ENCODE results near the gene TTC9B. TPM values are rescaled to one million over a fixed set of nuclear protein-coding genes. Genes with fewer than 3 reads are reported as not detected.
A peak's percentile ranks its signal among the peaks of the same experiment; 100 is the strongest.

The TTC9B gene
- total and polyA plus RNA-seq, 4 donors: 19.9 to 139 (median 83.9) TPM

- peaks cover 12% of the 10 kb centered on the region for H3K4me1 ChIP-seq (ENCODE audit: control insufficient read depth, insufficient read depth, low read length)
- H3K27me3 ChIP-seq (ENCODE audit: control insufficient read depth, insufficient read depth, low read length): no peaks in the 10 kb centered on the region
- no peak overlapping the region for H3K27ac ChIP-seq (ENCODE audit: low read depth, low read length)
- DNase-seq (ENCODE audit: low read depth in 4 of 6, low spot score in 6 of 6): no peak
- H3K9me3 ChIP-seq (ENCODE audit: control insufficient read depth, insufficient read depth, low read length): no peaks in the 10 kb centered on the region
- H3K36me3 ChIP-seq (ENCODE audit: control insufficient read depth, insufficient read depth, low read length): peaks cover 70% of the 10 kb centered on the region
- H3K4me3 ChIP-seq (ENCODE audit: low read depth, low read length): no peak overlapping the region
- 86% methylated on average over 1 of the region's 4 CpGs for WGBS (ENCODE audit: insufficient coverage)
These were observed 33.8 kb upstream of the TTC9B start for GRCh38 chr19:40251991-40252390.

DNA sequence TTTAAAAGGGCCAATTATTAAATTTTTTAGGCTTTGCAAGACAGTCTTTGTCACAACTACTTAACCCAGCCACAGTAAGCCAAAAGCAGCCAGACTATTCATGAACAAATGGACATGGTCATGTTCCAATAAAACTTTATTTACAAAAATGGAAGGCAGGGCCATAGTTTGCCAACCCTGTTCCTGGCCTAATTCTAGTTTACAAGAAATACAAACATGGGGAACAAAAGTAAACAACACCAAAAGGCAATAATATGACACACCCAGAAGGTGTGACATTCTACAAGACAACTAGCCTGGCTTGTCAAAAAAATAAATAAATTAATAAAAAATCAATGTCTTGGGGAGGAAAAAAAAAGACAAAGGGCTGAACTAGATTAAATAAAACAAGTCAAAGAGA lies 33.1 kb upstream of the TTC9B start:
- no peak overlapping the region for H3K27ac ChIP-seq (ENCODE audit: low read depth, low read length)
- H3K4me3 ChIP-seq (ENCODE audit: low read depth, low read length): no peak overlapping the region
- H3K4me1 ChIP-seq (ENCODE audit: control insufficient read depth, insufficient read depth, low read length): peaks cover 15% of the 10 kb centered on the region
- no peaks in the 10 kb centered on the region for H3K9me3 ChIP-seq (ENCODE audit: control insufficient read depth, insufficient read depth, low read length)
- DNase-seq (ENCODE audit: low read depth in 4 of 6, low spot score in 6 of 6): no peak
- no peaks in the 10 kb centered on the region for H3K27me3 ChIP-seq (ENCODE audit: control insufficient read depth, insufficient read depth, low read length)
- peaks cover 68% of the 10 kb centered on the region for H3K36me3 ChIP-seq (ENCODE audit: control insufficient read depth, insufficient read depth, low read length)

- WGBS (ENCODE audit: insufficient coverage): 79% methylated on average over 11 of the region's 11 CpGs
- H3K27ac ChIP-seq (ENCODE audit: low read depth, low read length): no peak overlapping the region
- no peaks in the 10 kb centered on the region for H3K27me3 ChIP-seq (ENCODE audit: control insufficient read depth, insufficient read depth, low read length)
- no peak for DNase-seq (ENCODE audit: low read depth in 4 of 6, low spot score in 6 of 6)
- H3K36me3 ChIP-seq (ENCODE audit: control insufficient read depth, insufficient read depth, low read length): peaks cover 57% of the 10 kb centered on the region
- no peak overlapping the region for H3K4me3 ChIP-seq (ENCODE audit: low read depth, low read length)
- H3K4me1 ChIP-seq (ENCODE audit: control insufficient read depth, insufficient read depth, low read length): peaks cover 15% of the 10 kb centered on the region
- no peaks in the 10 kb centered on the region for H3K9me3 ChIP-seq (ENCODE audit: control insufficient read depth, insufficient read depth, low read length)
These were observed 31.6 kb upstream of the TTC9B start for GRCh38 chr19:40249781-40250180.

- no peaks in the 10 kb centered on the region for H3K9me3 ChIP-seq (ENCODE audit: control insufficient read depth, insufficient read depth, low read length)
- H3K36me3 ChIP-seq (ENCODE audit: control insufficient read depth, insufficient read depth, low read length): peaks cover 52% of the 10 kb centered on the region
- no peak overlapping the region for H3K27ac ChIP-seq (ENCODE audit: low read depth, low read length)
- no peak overlapping the region for H3K4me3 ChIP-seq (ENCODE audit: low read depth, low read length)
- H3K27me3 ChIP-seq (ENCODE audit: control insufficient read depth, insufficient read depth, low read length): no peaks in the 10 kb centered on the region
- DNase-seq (ENCODE audit: low read depth in 4 of 6, low spot score in 6 of 6): no peak
- H3K4me1 ChIP-seq (ENCODE audit: control insufficient read depth, insufficient read depth, low read length): peaks cover 19% of the 10 kb centered on the region
- WGBS (ENCODE audit: insufficient coverage): 69% methylated on average over 5 of the region's 10 CpGs
These were observed 31.0 kb upstream of the TTC9B start for GRCh38 chr19:40249201-40249600.

- Histone ChIP-seq H3K4me1 (ENCODE audit: control insufficient read depth, insufficient read depth, low read length) (peaks cover 26% of the 10 kb centered on the region), H3K27ac (ENCODE audit: low read depth, low read length) (no peak overlapping the region), H3K27me3 (ENCODE audit: control insufficient read depth, insufficient read depth, low read length) (no peaks in the 10 kb centered on the region), H3K4me3 (ENCODE audit: low read depth, low read length) (no peak overlapping the region), H3K9me3 (ENCODE audit: control insufficient read depth, insufficient read depth, low read length) (no peaks in the 10 kb centered on the region), H3K36me3 (ENCODE audit: control insufficient read depth, insufficient read depth, low read length) (peaks cover 52% of the 10 kb centered on the region)
- WGBS (ENCODE audit: insufficient coverage): 81% methylated on average over 12 of the region's 12 CpGs
- no peak for DNase-seq (ENCODE audit: low read depth in 4 of 6, low spot score in 6 of 6)
These were observed 29.6 kb upstream of the TTC9B start for GRCh38 chr19:40247735-40248262.

GRCh38 chr19:40247178-40247577 lies 29.0 kb upstream of the TTC9B start:
- H3K27me3 ChIP-seq (ENCODE audit: control insufficient read depth, insufficient read depth, low read length): no peaks in the 10 kb centered on the region
- H3K36me3 ChIP-seq (ENCODE audit: control insufficient read depth, insufficient read depth, low read length): peaks cover 54% of the 10 kb centered on the region
- no peak overlapping the region for H3K4me3 ChIP-seq (ENCODE audit: low read depth, low read length)
- 98% methylated on average over 6 of the region's 6 CpGs for WGBS (ENCODE audit: insufficient coverage)
- no peaks in the 10 kb centered on the region for H3K9me3 ChIP-seq (ENCODE audit: control insufficient read depth, insufficient read depth, low read length)
- H3K4me1 ChIP-seq (ENCODE audit: control insufficient read depth, insufficient read depth, low read length): peaks cover 32% of the 10 kb centered on the region
- no peak for DNase-seq (ENCODE audit: low read depth in 4 of 6, low spot score in 6 of 6)
- H3K27ac ChIP-seq (ENCODE audit: low read depth, low read length): no peak overlapping the region

DNA sequence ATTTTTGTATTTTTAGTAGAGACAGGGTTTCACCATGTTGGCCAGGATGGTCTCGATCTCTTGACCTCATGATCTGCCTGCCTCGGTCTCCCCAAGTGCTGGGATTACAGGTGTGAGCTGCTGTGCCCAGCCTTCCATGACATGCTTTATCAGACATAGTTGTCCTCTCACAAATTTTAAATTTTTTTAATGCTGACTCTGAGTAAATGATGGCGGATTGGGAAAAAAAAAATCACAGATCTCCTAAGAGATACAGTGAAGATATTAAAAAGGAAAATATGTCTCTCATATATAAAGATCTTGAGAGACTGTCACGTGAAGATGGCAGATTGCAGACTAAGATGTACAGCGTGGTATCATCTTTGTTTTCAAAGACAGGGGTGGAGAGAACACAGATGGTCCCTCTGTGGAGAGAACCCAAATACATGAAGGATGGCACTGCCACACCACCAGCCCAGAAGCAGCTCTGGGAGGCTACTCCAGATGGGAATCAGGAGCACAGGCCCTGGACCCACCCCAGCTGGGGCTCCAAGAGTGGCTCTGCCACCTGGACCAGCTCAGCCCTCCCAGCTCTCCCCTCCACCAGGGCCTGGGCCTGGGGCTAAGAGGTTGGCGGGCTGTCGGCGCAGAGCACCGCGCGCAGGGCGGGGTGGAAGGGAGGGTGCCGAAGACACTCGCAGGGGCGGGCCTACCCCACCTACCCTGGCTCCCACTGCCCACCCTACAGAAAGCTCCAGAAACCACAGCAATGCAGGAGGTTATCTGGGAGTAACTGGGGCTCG lies 28.3 kb upstream of the TTC9B start:
- no peak overlapping the region for H3K27ac ChIP-seq (ENCODE audit: low read depth, low read length)
- peak in 1 of 6 donors; percentile 45 for DNase-seq (ENCODE audit: low read depth in 4 of 6, low spot score in 6 of 6)
- H3K4me1 ChIP-seq (ENCODE audit: control insufficient read depth, insufficient read depth, low read length): peaks cover 39% of the 10 kb centered on the region
- 92% methylated on average over 9 of the region's 16 CpGs for WGBS (ENCODE audit: insufficient coverage)
- H3K27me3 ChIP-seq (ENCODE audit: control insufficient read depth, insufficient read depth, low read length): no peaks in the 10 kb centered on the region
- H3K36me3 ChIP-seq (ENCODE audit: control insufficient read depth, insufficient read depth, low read length): peaks cover 56% of the 10 kb centered on the region
- no peak overlapping the region for H3K4me3 ChIP-seq (ENCODE audit: low read depth, low read length)
- H3K9me3 ChIP-seq (ENCODE audit: control insufficient read depth, insufficient read depth, low read length): no peaks in the 10 kb centered on the region

DNA sequence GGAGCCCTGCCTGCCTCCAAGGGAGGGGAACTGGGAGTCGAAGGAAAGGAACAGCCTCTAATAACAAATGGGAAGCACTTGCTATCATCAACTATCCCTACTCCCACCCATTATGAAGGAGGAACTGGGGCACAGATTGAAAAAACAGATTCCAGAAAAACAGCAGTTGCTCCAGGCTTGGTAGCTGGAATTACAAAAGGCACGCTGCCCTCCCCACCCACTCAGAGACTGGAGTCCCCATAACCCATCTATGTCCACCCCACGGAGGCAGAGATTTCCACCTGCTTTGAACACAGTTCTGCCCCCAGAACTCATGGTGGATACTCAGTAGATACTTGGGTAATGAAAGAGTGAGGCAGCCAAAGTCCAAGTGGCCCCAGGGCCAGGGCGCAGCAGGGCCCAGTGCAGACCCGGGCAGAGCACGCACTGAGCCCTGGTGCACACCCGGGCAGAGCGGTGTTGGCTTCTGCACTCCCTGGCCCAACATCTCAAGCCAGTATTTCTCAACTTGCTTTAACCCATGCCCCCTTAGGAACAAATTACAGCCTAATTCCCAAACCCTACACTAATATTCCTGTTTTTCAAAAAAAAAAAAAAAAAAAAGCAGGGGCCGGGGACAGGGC lies 27.4 kb upstream of the TTC9B start:
- Histone ChIP-seq H3K9me3 (ENCODE audit: control insufficient read depth, insufficient read depth, low read length) (no peaks in the 10 kb centered on the region), H3K27me3 (ENCODE audit: control insufficient read depth, insufficient read depth, low read length) (no peaks in the 10 kb centered on the region), H3K27ac (ENCODE audit: low read depth, low read length) (no peak overlapping the region), H3K4me3 (ENCODE audit: low read depth, low read length) (no peak overlapping the region), H3K36me3 (ENCODE audit: control insufficient read depth, insufficient read depth, low read length) (peaks cover 62% of the 10 kb centered on the region), H3K4me1 (ENCODE audit: control insufficient read depth, insufficient read depth, low read length) (peaks cover 45% of the 10 kb centered on the region)
- no peak for DNase-seq (ENCODE audit: low read depth in 4 of 6, low spot score in 6 of 6)
- WGBS (ENCODE audit: insufficient coverage): 87% methylated on average over 5 of the region's 9 CpGs

DNA sequence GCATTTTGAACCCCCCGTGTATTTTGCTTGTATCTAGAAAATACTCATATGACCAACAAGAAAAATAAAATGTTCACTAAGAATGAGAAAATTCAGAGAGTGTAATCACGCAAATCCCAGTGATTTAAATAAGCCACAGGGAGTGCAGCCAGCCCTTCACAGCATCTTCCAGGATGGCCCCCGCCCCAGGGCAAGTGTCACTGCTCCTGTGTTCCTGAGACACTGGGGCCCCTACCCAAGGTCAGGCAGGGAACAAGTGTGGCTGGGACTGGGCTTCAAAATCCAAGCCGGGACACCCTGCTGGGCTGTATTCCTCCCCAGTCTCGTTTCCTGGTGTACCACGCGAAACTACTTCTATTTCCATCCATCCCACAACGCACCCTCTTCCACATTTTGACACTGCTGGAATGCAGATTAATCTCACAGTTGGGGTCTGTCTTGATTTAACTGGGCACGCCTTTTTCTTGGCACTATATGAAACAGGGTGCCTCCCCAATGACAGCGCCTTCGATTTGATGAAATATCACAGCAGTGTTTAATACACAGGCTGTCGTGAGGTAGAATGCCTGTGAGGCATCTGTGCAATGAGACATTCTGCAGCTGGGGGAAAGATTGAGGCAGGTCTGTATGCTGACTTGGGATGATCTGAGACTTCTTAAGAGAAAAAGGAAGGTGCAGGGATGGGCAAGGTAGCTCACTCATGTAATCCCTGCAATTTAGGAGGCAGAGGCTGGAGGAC lies 26.6 kb upstream of the TTC9B start:
- peak in 1 of 6 donors; percentile 23 for DNase-seq (ENCODE audit: low read depth in 4 of 6, low spot score in 6 of 6)
- Histone ChIP-seq H3K4me3 (ENCODE audit: low read depth, low read length) (no peak overlapping the region), H3K9me3 (ENCODE audit: control insufficient read depth, insufficient read depth, low read length) (no peaks in the 10 kb centered on the region), H3K27ac (ENCODE audit: low read depth, low read length) (no peak overlapping the region), H3K4me1 (ENCODE audit: control insufficient read depth, insufficient read depth, low read length) (peaks cover 44% of the 10 kb centered on the region), H3K27me3 (ENCODE audit: control insufficient read depth, insufficient read depth, low read length) (no peaks in the 10 kb centered on the region), H3K36me3 (ENCODE audit: control insufficient read depth, insufficient read depth, low read length) (peaks cover 62% of the 10 kb centered on the region)
- WGBS (ENCODE audit: insufficient coverage): 43% methylated on average over 11 of the region's 12 CpGs
